GM19238 (cell line): ENCODE results near the gene FAM72A.
"Not testable (repeated sequence)": the region's sequence is repeated elsewhere in the genome, so short reads cannot be mapped to it uniquely, and the experiment has no call there.

ENCODE experiments used
- DNase-seq: peaks from one replicate; pipeline ENCODE4 v3.0.0; 2011; ENCODE audit warnings: low spot score; ENCODE audit not compliant: insufficient read length

Gene FAM72A

GRCh38 chr1:206215600-206216392 is 13.2 kb upstream of the FAM72A start:
- DNase-seq: not testable (repeated sequence)

GRCh38 chr1:206210802-206211201 is 8.2 kb upstream of the FAM72A start:
- not testable (repeated sequence) for DNase-seq

- not testable (repeated sequence) for DNase-seq
Observed at GRCh38 chr1:206205569-206205968, 2.9 kb upstream of the FAM72A start.

GRCh38 chr1:206204871-206205270 is 2.2 kb upstream of the FAM72A start:
- not testable (repeated sequence) for DNase-seq

- not testable (repeated sequence) for DNase-seq
Observed at GRCh38 chr1:206204159-206204511, 1.5 kb upstream of the FAM72A start.

- DNase-seq: not testable (repeated sequence)
Observed at GRCh38 chr1:206203364-206204158, 922 bp upstream of the FAM72A start, which contains the start of gene SRGAP2. TSS of gene SRGAP2 (plus strand) at chr1:206203541. CDS start at chr1:206205971, 2,430 bp downstream.

GRCh38 chr1:206196748-206197424 is 5.8 kb downstream of the FAM72A start:
- DNase-seq: not testable (repeated sequence)

GRCh38 chr1:206195182-206195581 is 7.5 kb downstream of the FAM72A start:
- DNase-seq: not testable (repeated sequence)

GRCh38 chr1:206186826-206187225 is 15.8 kb downstream of the FAM72A start:
- DNase-seq: not testable (repeated sequence)

GRCh38 chr1:206185778-206186177 is 16.9 kb downstream of the FAM72A start:
- not testable (repeated sequence) for DNase-seq

- not testable (repeated sequence) for DNase-seq
Observed at GRCh38 chr1:206183788-206184187, 18.9 kb downstream of the FAM72A start.

- DNase-seq: not testable (repeated sequence)
Observed at GRCh38 chr1:206182368-206183317, 20.0 kb downstream of the FAM72A start.

GRCh38 chr1:206179666-206180065 is 23.0 kb downstream of the FAM72A start:
- DNase-seq: not testable (repeated sequence)

- not testable (repeated sequence) for DNase-seq
Observed at GRCh38 chr1:206178061-206178989, 24.3 kb downstream of the FAM72A start.

GRCh38 chr1:206176114-206176502 is 26.5 kb downstream of the FAM72A start:
- not testable (repeated sequence) for DNase-seq

GRCh38 chr1:206175459-206176113 is 27.1 kb downstream of the FAM72A start:
- not testable (repeated sequence) for DNase-seq

GRCh38 chr1:206174182-206174868 is 28.3 kb downstream of the FAM72A start:
- DNase-seq: not testable (repeated sequence)

GRCh38 chr1:206173110-206173719 is 29.4 kb downstream of the FAM72A start:
- not testable (repeated sequence) for DNase-seq
